ENCODE results near the gene SDR39U1.

Gene SDR39U1

GRCh38 chr14:24422694-24423601, 19.6 kb downstream of the SDR39U1 start (continued):
- TF ChIP-seq ZNF600 (tag by site-specific recombination; IDR thresholded peaks at IDR 0.05), result no peak
- TF ChIP-seq HOXA7 (CRISPR knock-in tag; IDR thresholded peaks at IDR 0.05; ENCODE audit: borderline replicate concordance), result no peak
- TF ChIP-seq ZBTB21 (tag by site-specific recombination; IDR thresholded peaks at IDR 0.05), result no peak
- TF ChIP-seq ZNF558 (tag by site-specific recombination; IDR thresholded peaks at IDR 0.05), result no peak
- TF ChIP-seq ZNF211 (tag by site-specific recombination; IDR thresholded peaks at IDR 0.05; ENCODE audit: low read depth), result no peak

GRCh38 chr14:24422261-24422660, 20.3 kb downstream of the SDR39U1 start:
- POLR2A ChIA-PET, result no interaction called here
- Histone ChIP-seq H3K4me3 (ENCODE audit: low read depth, low read length) (no peak overlapping the region), H3K4me1 (ENCODE audit: control insufficient read depth, insufficient read depth, low read length) (peaks cover 7% of the 10 kb centered on the region; the same call in 1 of the 2 replicates), H3K36me3 (ENCODE audit: control insufficient read depth in 2 of 2, insufficient read depth in 1 of 2, low read length in 2 of 2) (no peaks in the 10 kb centered on the region), H3K27ac (ENCODE audit: extremely low read depth, low read depth, low read length) (no peak overlapping the region), H3K9me3 (ENCODE audit: control insufficient read depth, insufficient read depth, low read depth, low read length) (no peaks in the 10 kb centered on the region)
- no peak for TF ChIP-seq ZNF26 (tag by site-specific recombination; IDR thresholded peaks at IDR 0.05)
- no peak for TF ChIP-seq ZNF214 (tag by site-specific recombination; IDR thresholded peaks at IDR 0.05; ENCODE audit: borderline replicate concordance)
- no peak for TF ChIP-seq ZNF639 (tag by site-specific recombination; IDR thresholded peaks at IDR 0.05)
- no peak for TF ChIP-seq ZNF560 (tag by site-specific recombination; IDR thresholded peaks at IDR 0.05; ENCODE audit: borderline replicate concordance)
- TF ChIP-seq ZNF561 (tag by site-specific recombination; IDR thresholded peaks at IDR 0.05; ENCODE audit: borderline replicate concordance), result no peak
- no peak for TF ChIP-seq ZNF664 (tag by site-specific recombination; IDR thresholded peaks at IDR 0.05)
- no peak for TF ChIP-seq ZNF670 (tag by site-specific recombination; IDR thresholded peaks at IDR 0.05; ENCODE audit: low read depth)
- TF ChIP-seq GLI2 (tag by site-specific recombination; IDR thresholded peaks at IDR 0.05; ENCODE audit: borderline replicate concordance, low read depth), result no peak
- TF ChIP-seq PRDM1 (tag by site-specific recombination; IDR thresholded peaks at IDR 0.05), result no peak
- TF ChIP-seq ZBTB6 (tag by site-specific recombination; IDR thresholded peaks at IDR 0.05), result no peak
- TF ChIP-seq ZNF521 (tag by site-specific recombination; IDR thresholded peaks at IDR 0.05), result no peak
- TF ChIP-seq ZNF426 (tag by site-specific recombination; IDR thresholded peaks at IDR 0.05), result no peak
- no peak for TF ChIP-seq ZNF600 (tag by site-specific recombination; IDR thresholded peaks at IDR 0.05)
- no peak for TF ChIP-seq ATF2 (tag by site-specific recombination; IDR thresholded peaks at IDR 0.05; ENCODE audit: low read depth)
- TF ChIP-seq ZNF169 (tag by site-specific recombination; IDR thresholded peaks at IDR 0.05), result no peak
- TF ChIP-seq ZFP37 (tag by site-specific recombination; IDR thresholded peaks at IDR 0.05), result no peak
- CTCF ChIA-PET, result interaction anchor here (3.6 to 3.8 kb wide), 2 partner anchors 9 to 10 kb away, joined by 17 to 23 read pairs; no protein-coding TSS in a partner anchor
